HG03060 (cell line): ENCODE data around the gene LRRC8A.
"Not testable (repeated sequence)": the region's sequence is repeated elsewhere in the genome, so short reads cannot be mapped to it uniquely, and the experiment has no call there.

Experiments
- ATAC-seq: cut with Tn5 transposase; IDR thresholded peaks from one replicate; pipeline ENCODE4 v1.9.1; 2021; ENCODE audit warnings: low read depth, moderate number of reproducible peaks; ENCODE audit not compliant: unreplicated experiment

LRRC8A gene

DNA sequence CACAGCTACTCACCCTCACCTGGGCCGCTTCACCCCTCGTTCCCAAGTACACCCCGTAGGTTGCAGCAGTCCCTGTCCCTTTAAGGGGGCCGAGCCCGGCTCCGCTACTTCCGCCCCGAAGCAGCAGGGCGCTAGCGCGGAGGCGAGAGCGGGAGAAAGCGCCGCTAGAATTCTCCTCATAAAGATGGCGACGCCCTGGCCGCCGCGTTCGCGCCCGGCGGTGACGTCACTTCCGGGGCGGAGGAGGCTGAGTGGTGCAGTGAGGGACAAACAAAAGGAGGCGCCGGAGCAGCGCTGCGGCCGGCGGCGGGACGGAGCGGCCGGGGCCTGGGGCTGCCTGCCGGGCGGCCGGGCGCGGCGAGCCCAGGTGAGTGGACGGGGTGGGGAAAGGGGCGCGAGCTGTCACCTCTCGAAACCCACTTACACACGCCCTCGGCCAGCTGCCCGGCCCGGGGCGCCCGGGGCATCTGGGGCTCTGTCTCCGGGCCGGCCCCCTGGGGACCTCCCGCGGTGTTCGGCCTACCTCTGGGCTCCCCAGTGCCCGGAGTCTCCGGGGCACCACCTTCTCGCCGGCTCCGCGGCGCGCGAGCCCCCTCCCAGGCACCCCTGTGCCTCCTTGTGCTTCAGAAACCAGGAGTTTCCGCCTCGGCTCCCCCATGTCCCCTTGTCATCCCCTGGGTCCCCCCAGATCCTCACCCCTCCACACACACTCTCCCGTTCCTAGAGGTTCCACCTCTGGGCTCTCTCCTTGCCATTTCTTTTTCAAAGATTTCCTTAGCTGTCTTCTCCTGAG, at the start of gene LRRC8A, which contains the start of gene KYAT1:
LRRC8A (plus strand) TSS at position 250 of the 793 bp plus-strand sequence. CDS start 25,032 bp downstream, outside the sequence.
KYAT1 (minus strand) TSS at position 67 of the 793 bp plus-strand sequence. CDS start 36,545 bp downstream, outside the sequence.
- ATAC-seq = peak; percentile 87

DNA sequence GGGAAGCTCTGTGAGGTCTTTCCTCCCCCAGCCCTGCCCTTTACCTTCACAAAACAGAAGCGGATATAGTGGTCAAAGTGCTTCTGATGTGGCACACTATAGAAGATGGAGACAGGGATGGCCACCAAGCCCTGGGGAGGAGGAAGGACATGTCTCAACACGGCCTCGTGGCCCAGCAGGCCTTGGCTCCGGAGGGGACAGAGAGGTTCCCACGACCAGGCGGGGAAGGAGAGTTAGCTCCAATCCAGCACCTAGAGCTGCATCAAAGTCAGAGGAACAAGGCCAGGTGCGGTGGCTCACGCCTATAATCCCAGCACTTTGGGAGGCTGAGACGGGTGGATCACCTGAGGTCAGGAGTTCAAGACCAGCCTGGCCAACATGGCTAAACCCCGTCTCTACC, 48.2 kb upstream of the LRRC8A start:
- ATAC-seq = no peak

DNA sequence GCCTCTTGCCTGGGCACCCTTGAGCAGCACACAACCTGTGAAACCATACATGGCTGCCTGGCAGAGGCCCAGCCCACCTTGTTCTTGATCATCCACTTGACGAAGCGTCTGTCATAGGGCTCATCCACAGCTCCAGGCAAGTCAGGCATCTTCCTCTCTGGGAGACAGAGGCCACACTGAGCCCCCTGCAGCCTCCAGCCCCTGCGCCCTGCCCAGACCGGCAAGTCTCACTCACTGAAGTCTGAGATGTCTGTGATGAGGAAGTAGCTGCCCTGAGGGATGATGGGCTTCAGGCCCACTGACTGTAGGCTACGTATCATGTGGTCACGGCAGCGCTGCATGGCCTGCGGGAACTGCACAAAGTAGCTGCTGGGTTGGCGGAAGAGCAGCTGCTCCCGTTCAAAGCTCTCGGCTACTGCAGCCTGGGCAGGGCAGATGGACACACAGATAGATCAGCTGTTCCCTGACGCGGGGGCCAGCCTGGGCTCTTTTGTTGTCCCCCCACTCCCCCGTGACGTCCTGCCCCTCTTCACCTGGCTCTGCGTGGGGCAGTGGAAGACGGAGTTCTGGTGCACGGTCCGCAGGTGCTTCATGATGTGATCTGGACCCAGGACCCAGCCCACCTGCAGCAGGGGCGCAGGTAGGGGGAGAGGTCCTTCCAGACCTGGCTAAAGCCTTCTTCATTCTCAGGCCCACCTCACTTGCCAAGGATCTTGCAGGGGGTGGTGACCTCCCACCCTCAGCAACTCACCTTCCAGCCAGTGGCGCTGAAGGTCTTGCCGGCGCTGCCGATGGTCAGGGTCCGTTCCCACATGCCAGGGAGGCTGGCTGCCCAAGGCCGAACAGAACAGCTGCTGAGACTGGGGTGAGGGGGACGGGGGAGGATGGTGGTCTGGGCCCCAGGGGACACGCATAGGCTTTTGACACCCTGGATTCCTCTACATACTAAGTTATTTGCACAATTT, 46.4 kb upstream of the LRRC8A start:
- no peak for ATAC-seq

DNA sequence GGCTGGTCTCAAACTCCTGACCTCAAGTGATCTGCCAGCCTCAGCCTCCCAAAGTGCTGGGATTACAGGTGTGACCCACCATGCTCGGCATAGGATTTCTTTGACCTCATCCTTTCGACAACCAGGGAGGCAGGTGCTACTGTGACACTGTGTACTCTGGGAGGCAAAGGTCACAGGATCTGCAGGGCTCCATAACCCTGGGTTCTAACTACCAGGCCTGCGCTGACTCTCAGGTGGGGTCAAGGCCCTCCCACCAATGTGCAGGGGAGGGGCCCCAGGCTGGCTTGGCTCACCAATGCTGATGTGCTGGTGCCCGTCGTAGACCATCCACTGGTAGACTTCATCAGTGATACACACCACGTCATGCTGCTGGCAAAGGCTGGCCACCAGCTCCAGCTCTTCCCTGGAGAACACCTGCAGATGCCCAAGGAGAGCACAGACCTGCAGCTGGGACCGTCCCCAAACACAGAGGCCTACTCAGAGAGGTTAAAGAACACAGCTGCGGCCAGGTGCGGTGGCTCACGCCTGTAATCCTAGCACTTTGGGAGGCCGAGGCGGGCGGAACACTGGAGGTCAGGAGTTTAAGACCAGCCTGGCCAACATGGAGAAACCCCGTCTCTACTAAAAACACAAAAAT, 45.3 kb upstream of the LRRC8A start:
- no peak for ATAC-seq

DNA sequence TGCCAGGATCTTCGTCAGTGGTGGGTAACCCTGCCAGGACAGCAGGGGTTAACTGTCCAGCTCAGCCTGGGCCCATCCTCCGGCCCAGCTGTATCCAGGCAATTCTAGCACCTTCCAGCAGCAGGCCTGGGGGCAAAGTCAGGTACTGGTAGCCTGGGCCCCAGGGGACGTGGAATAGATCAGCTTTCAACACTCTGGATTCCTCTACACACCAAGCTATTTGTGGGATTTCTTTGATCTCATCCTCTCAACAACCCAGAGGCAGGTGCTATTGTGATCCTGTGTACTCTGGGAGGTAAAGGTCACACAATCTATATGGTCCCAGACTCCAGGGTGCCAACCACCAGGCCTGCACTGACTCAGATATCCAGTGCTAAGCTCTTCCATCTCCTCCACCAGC, 43.6 kb upstream of the LRRC8A start:
- ATAC-seq = no peak

DNA sequence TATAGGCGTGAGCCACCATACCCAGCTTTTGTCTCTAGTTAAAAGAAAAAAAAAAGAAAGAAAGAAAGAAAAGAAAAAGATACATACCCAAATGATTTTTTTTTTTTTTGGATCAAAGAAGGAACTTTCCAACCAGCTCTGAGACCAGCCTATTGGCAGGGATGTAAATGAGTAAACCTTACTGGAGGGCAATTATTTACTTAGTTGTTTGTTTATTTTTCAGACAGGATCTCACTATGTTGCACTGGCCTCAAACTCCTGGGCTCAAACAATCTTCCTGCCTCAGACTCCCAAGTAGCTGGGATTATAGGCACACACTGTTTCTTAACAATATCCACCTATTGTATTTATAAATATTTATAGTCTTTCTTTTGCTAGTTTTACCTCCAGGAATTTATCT, 41.4 kb upstream of the LRRC8A start:
- ATAC-seq = no peak

DNA sequence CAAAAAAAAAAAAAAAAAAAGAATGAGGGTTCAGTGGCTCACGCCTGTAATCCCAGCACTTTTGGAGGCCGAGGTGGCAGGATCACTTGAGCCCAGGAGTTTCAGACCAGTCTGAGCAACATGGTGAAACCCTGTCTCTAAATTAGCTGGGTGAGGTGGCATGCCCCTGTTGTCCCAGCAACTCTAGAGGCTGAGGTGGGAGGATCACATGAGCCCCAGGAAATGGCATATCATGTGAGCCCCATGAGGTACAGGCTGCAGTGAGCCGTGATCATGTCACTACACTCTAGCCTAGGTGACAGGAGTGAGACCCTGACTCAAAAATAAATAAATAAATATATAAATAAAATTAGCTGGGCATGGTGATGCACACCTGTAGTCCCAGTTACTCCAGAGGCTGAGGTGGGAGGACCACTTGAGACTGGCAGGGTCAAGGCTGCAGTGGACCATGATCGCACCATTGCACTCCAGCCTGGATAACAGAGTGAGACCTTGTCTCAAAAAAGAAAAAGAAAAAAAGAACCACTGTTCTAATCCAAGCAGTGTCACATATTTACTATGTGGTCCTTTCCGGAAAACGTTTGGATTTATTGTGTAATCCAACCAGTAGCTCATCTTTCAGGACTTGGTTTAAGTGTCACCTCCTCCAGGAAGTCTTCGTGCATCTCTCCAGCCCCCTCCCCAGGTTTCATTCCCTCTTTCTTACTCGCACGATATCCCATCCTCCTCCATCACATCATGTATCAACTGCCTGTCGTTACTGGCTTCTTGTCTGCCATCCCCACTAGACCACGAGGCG, 40.0 kb upstream of the LRRC8A start:
- no peak for ATAC-seq

DNA sequence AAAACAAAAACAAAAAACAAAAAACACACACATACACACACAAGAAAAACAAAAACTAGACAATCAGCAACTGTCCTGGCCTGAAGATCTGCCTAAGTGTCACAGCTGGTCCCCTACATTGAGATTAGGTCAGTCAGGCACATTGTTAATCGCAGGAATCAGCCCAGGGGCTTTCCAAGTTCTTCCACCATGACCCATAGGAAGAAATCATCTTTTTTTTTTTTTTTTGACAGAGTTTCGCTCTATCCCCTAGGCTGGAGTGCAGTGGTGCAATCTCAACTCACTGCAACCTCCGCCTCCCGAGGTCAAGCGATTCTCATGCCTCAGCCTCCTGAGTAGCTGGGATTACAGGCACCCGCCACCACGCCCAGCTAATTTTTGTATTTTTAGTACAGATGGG, 38.8 kb upstream of the LRRC8A start:
- not testable (repeated sequence) for ATAC-seq

DNA sequence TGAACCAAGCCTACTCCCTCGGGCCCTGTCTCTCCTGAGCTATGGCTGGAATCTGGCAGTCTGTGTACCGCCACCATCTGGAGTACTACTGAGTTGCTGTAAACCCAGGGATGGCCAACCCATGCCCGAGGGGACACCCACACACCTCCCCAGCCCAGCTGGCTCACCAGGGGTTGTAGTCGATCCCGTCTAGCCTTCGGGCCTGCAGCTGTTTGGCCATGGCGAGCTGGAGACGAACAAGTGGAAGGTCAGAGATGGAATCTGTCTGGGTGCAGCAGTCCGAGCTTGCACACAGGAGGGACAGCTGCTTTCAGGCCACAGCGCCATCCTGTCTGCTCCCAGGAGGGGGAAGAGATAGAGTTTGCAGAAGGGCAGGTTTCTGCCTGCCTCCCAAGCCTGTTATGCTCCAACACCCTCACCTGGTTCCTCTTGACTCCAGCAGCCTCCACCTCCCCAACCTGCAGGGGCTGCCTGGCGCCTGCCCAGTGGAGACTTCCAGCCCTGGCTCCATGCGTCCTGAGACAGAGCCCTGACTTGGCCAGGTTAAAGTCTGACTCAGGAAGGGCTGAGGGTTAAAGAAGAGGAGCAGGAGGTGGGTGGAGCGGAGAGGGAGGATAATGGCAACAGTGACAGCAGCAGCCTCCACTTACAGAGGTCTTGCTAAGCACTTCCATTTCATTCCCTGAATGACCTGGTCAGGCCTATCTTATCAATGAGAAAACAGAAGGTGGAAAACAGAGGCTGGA, 36.6 kb upstream of the LRRC8A start:
- ATAC-seq = no peak

DNA sequence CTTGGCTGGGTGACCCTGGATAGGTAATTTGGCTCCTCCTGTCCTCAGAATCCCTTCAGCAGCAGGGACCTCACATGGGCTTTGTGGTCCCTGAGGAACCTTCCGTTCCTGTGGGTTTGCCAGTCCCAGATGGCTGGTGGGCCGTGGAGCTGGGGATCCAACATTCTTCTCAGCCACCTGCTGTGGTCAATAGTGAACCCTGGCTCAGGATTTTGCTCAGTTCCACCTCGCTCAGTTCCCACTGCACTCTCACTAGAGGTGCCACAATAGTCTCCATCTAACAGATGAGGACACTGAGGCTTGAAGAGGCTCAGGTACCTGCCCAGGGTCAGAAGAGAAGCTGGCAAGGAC, 35.3 kb upstream of the LRRC8A start:
- no peak for ATAC-seq

DNA sequence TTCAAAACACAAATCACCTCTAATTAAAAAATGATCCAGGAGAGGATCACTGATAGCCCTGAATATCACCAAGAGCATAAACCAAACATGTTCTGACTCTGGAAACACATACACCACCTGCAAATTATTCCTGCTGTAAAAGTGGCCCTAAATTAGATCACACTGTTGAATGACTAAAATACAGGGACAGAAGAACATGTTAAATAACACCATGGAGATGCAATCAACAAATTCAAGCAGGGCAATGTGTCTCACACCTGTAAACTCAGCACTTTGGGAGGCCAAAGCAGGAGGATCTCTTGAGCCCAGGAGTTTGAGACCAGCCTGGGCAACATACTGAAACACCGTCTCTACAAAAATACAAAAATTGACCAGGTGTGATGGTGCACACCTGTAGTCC, 34.1 kb upstream of the LRRC8A start:
- ATAC-seq = no peak

DNA sequence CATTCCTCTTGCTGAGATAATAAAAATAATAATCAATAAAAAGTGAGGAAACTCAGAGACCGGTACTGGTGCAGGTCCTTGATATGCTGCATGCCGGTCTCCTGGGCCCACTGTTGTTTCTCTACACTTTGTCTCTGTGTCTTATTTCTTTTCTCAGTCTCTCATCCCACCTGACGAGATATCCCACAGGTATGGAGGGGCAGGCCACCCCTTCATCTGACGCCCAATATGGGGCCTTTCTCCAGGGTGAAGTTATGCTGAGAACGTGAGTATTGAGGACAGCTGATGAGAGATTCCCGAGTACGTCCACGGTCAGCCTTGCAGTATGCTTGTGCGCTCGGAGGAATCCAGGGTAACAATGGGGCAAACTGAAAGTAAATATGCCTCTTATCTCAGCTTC, 30.9 kb upstream of the LRRC8A start:
- not testable (repeated sequence) for ATAC-seq

DNA sequence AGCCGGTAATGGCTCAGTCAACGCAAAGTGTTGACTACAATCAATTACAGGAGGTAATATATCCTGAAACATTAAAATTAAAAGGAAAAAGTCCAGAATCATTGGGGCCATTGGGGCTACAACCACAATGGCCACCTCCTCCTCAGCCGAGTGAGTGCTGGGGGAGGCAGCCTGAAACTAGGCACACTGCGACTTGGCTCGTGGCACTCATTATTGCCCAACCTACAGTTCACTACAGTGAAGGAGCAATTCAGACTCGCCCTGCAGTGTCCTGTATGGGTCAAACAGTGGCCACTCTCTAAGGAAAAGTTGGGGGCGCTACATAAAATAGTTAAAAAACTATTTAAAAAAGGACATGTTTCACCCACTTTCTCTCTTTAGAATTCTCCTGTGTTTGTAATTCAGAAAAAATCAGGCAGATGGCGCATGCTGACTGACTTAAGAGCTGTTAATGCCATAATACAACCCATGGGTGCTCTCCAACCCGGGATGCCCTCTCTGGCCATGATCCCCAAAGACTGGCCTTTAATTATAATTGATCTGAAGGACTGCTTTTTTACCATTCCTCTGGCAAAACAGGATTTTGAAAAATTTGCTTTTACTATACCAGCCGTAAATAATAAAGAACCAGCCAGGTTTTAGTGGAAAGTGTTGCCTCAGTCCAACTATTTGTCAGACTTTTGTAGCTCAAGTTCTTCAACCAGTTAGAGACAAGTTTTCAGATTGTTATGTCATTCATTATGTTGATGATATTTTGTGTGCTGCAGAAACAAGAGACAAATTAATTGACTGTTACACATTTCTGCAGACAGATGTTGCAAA, 29.9 kb upstream of the LRRC8A start:
- ATAC-seq = not testable (repeated sequence)

DNA sequence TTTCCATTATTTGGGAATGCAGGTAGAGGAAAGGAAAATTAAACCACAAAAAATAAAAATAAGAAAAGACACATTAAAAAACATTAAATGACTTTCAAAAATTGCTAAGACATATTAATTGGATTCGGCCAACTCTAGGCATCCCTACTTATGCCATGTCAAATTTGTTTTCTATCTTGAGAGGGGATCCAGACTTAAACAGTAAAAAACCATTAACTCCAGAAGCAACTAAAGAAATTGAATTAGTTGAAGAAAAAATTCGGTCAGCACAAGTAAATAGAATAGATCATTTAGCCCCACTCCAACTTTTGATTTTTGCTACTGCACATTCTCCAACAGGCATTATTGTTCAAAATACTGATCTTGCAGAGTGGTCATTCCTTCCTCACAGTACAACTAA, 29.3 kb upstream of the LRRC8A start:
- ATAC-seq = not testable (repeated sequence)

DNA sequence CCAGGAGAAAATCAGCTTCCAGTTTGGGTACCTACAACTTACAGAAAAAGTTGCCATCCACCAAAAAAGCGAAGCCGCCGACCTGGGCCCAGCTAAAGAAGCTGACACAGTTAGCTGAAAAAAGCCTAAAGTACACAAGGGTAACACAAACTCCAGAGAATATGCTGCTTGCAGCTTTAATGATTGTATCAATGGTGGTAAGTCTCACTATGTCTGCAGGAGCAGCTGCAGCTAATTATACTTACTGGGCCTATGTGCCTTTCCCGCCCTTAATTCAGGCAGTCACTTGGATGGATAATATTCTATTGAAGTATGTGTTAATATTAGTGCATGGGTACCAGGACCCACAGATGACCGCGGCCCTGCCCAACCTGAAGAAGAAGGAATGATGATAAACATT, 27.5 kb upstream of the LRRC8A start:
- ATAC-seq = not testable (repeated sequence)

DNA sequence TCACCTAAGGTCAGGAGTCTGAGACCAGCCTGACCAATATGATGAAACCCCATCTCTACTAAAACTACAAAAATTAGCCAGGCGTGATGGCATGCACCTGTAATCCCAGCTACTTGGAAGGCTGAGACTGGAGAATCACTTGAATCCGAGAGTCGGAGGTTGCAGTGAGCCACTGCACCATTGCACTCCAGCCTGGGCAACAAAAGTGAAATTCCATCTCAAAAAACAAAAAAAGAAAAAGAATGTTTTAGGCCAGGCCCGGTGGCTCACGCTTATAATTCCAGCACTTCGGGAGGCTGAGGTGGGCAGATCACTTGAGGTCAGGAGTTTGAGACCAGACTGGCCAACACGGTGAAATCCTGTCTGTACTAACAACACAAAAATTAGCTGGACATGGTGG, 23.5 kb upstream of the LRRC8A start:
- ATAC-seq = not testable (repeated sequence)

DNA sequence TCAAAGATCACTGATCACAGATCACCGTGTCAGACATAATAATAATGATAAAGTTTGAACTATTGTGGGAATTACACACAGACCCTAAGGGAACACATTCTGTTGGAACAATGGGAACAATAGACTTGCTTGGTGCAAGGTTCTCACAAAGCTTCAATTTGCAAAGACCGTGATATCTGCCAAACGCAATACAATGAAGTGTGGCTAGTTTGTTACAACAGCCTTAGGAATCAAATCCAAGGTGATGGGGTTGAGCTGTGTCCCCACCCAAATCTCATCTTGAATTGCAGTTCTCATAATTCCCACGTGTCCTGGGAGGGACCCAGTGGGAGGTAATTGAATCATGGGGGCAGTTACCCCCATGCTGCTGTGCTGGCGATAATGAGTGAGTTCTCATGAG, 21.0 kb upstream of the LRRC8A start:
- ATAC-seq = no peak

DNA sequence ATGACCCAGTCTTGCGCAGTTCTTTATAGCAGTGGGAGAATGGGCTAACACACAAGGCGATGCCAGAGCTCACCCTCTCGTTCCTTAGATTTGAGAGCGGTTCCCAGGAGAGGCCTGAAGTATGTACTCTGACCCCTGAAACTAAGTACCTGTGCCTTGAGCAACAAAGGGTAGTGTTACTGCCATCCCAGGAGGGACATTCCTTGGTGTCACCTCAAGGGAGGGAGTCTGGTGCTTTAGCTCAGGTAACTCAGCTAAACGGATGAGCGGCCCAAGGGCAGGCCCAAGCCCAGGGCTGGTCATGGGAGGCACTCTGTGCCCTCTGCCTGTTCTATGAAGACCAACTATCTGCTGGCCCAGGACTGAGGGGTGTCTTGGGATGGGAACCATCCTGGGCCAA, 20.4 kb upstream of the LRRC8A start:
- no peak for ATAC-seq
